GM19397 (cell line): Measurements from ENCODE around the gene WDR53.
"Not testable (repeated sequence)": the region's sequence is repeated elsewhere in the genome, so short reads cannot be mapped to it uniquely, and the experiment has no call there.

Experiments
- ATAC-seq: cut with Tn5 transposase; IDR thresholded peaks from one replicate; pipeline ENCODE4 v1.9.1; 2021; ENCODE audit warnings: mild to moderate bottlenecking, moderate library complexity; ENCODE audit not compliant: unreplicated experiment

The WDR53 gene

DNA sequence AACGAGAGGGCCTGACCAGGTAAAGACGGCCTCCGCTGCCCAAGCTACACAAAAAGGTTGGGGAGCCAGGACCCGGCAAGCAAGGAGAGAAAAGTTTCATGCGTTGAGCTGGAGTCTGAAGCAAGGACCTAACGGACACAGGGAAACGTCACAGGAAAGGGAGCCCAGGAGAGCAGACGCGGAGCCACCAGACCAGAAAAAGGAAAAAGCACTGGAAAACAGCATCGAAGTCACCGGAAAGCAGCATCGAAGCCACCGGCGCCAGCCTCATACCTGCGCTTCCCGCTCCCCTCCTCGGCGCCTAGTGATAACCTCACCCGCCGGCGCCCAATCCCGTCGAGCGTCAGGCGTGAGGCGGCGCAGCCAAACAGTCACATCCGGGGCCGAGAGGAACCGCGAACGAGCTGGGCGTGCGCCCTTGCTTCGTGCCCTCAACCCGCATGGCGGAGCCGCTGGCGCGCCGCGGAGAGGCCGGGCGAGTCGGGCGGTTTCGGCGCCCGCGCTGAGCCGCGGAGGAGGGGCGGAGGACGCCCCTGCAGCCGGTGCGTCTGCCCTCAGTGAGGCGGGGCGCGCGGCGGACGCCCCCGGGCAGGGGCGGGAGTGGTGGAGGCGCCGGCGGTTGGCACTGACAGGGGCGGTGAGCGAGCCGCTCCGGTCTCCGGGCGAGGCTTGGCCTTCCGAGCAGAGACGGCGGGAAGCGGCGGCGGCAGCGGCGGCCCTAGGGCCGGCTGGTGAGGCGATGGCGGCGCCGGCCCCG lies at the start of gene WDR53, which contains the start of gene FBXO45:
Gene WDR53 (minus strand): TSS at position 309 of the 757 bp plus-strand sequence. CDS start 7,079 bp downstream, outside the sequence.
Gene FBXO45 (plus strand): TSS at position 415 of the 757 bp plus-strand sequence. CDS start 325 bp downstream, at position 740.
- ATAC-seq, result peak; percentile 90

DNA sequence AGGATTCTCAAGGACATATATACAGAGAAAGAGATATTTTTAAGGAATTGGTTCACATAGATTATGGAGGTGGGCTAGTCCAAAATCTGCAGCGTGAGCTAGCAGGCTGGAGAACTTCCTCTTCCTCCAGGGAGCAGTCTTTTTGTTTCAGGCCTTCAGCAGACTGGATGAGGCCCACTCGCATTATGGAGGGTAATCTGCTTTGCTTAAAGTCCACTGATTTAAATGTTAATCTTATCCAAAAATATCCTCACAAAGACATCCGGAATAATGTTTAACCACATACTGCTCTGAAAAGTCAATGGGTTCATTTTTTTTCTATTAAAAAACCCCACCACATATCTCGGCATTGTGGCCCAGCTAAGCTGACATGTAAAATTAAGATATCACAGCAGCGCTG lies 48.9 kb upstream of the WDR53 start:
- ATAC-seq, result no peak

DNA sequence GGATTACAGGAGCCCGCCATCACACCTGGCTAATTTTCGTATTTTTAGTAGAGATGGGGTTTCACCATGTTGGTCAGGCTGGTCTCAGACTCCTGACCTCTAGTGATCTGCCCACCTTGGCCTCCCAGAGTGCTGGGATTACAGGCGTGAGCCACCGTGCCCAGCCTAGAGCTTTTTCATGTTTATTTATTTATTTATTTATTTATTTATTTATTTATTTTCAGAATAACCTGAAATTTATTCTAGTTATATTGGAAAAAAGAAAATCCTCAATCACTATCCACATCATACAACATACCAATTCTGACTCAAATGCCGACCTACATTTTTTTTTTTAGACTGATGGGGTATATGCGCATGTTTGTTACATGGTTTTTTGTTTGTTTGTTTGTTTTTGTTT lies 46.9 kb upstream of the WDR53 start:
- ATAC-seq, result not testable (repeated sequence)

DNA sequence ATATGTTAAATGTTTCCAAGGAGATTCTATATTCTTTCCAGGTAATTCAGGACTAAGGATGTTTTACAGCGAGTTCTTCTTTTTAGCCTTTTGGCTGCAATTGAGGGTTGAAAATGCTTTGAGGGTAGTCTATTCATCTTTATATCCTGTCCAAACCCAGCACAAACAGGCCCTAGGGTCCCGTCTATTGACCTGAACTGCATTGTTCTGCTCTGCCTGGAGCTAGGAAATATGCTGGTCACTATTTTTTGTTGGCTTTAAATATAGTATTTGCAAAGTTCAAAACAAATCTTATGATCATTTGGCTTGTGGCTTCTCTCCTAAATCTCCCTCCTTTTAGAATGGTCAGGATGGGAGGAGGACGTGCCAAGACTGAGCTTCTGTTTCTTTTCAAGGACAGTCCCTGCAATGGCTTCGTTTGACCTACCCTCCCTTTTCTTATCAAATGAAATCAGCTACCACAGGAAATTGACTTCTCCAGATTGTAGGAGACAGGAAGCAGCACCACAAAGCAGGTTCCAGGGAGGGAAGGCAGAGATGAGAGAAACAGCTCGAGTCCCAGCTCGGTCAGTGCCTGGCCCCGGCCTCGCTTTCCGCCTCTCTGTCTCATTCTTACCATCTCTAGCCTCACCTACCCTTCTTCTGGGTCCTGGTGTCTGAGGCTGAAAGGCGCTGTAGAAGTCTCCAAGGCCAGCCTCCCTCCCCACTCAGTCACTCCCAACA lies 43.6 kb upstream of the WDR53 start:
- no peak for ATAC-seq

DNA sequence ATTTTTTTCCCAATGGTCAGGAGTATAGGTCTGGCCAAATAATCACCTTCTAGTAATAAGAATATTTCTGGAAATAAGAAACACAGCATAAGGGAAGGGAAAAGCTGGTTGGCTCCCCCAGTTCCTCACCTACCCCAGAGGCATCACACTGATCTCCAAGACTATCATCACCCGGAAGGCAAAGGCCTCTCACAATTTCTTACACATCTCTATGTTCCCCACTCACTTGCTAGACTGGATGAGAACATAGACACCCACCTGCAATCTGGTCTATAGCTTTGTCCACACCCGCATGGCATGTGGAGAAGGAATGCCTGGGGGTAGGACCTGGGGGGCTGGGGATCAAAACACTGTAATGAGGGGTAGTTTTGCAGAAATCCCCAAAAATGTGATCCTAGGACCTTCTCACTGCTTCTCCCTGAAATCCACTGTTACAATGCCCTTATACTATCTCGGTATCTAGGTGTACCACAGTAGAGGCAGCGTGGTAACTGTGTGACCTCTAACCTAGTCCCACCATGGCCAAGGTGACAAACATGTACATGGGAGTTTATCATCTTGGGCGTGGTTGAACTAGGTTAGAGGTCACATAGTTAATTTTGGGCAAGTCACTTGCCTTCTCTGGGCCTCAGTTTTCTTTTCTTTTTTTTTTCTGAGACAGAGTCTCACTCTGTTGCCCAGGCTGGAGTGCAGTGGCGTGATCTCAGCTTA lies 41.6 kb upstream of the WDR53 start:
- no peak for ATAC-seq

DNA sequence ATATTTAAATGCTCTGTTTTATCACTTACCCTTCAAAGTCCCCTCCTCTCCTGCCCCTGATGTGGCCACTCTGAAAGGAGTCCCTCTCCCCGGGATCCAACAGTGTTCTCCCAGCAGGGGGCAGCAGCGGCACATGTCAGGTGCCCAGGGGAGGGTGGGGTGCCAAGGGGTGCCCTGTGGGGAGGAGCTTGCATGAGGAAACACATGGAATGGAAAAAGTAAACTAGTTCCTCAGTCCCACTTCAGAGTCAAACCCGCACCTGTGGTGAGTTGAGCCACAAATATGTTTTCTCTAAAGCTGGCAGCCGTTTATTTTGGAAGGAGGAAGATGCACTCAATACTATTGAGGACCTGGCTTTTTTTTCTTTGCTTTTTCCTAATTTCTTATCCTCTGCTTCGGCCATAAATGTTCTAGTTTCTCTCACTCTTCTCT lies 41.0 kb upstream of the WDR53 start:
- peak; percentile 65 for ATAC-seq

DNA sequence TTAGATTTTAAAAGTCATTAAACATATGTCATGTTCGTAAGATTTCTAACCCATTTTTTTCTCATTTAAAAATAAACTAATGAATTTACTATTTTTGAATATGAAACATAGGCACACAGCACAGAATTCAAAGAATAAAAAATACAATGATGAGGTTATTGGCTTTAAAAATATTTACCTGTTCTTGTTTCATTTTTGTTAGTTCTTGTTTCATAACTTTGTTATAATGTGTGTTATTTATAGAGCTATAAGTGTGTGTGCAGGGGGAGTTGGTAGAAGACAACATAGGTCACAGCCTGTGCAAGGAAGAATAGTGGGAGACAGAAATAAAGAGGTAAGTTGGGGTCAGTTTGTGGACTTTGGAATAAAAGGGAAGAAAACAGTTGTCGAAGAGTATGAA lies 40.3 kb upstream of the WDR53 start:
- ATAC-seq, result no peak

DNA sequence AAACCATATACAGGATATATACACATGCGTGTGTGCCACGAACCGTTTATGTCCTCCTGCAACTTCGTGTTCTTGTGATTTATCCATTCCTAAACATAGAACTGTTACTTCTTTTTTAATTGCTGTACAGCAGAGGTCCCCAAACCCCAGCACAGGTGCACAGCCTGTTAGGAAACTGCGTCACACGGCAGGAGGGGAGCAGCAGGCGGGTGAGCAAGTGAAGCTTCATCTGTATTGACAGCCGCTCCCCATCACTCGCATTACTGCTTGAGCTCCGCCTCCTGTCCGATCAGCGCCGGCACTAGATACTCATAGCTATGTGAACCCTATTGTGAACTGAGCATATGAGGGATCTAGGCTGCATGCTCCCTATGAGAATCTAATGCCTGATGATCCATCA lies 36.2 kb upstream of the WDR53 start:
- ATAC-seq, result no peak

DNA sequence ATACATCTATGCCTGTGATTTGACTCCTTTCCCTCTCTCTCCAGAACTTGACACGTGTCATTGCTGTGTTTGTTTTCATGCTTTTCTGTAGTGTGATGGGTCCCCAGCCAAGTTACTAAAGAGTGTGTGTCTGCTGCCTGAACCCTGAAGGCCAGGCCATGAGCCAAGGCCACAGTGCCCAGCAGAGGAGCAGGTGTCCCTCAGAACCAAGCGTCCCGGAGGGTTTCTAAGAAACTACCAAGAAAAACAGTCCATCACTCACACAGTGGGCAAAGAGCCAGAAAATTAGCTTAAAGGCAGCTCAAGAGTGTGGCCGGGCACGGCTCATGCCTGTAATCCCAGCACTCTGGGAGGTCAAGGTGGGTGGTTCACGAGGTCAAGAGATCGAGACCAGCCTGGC lies 35.3 kb upstream of the WDR53 start:
- ATAC-seq, result no peak

DNA sequence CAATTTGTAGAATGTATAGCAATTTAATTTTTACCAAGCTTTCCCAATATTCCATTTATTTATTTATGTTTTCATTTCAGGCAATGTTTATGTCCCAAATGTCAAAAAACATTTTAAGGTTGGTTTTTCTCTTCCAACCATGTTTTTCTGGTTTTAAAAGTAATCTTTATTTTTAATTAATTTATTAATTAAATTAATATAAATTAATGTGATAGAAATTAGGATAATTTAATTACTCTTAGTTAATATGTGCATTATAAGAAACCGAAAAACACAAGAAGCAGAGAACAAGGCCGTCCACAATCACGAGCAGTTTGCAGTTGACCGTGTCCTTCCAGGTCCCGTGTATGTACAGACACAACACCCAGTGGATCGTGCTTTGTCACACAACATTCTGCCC lies 34.3 kb upstream of the WDR53 start:
- ATAC-seq, result no peak

DNA sequence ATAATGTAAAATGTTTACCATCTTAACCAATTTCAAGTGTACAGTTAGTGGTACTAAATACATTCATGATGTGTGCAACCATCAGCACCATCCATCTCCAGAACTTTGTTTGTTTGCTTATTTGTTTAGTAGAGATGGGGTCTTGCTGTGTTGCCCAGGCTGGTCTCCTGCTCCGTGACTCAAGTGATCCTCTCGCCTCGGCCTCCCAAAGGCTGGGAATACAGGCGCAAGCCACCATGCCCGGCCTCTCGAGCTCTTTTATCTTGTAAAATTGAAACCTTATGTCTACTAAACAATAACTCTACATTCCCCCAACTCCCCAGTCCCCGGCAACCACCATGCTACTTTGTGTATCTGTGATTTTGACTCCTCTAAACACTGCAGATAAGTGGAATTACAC lies 32.0 kb upstream of the WDR53 start:
- ATAC-seq, result no peak

DNA sequence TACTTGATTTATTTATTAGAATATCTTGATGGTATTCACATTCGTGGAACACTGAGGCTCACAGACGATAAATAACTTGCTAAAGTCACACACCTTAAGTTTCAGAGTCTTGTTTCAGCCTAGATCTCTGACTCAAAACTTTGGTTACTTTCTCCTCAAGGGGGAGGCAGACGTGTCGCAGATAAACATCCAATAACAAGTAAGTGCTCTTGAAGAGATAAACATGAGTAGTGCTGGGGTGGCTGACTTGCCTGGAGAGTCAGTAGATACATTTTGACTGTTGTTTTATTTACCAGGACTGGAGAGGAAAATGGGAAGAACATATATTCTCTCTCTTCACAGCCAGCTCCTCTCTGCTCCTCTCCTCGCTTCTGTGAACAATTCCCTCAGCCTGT lies 31.4 kb upstream of the WDR53 start:
- no peak for ATAC-seq

DNA sequence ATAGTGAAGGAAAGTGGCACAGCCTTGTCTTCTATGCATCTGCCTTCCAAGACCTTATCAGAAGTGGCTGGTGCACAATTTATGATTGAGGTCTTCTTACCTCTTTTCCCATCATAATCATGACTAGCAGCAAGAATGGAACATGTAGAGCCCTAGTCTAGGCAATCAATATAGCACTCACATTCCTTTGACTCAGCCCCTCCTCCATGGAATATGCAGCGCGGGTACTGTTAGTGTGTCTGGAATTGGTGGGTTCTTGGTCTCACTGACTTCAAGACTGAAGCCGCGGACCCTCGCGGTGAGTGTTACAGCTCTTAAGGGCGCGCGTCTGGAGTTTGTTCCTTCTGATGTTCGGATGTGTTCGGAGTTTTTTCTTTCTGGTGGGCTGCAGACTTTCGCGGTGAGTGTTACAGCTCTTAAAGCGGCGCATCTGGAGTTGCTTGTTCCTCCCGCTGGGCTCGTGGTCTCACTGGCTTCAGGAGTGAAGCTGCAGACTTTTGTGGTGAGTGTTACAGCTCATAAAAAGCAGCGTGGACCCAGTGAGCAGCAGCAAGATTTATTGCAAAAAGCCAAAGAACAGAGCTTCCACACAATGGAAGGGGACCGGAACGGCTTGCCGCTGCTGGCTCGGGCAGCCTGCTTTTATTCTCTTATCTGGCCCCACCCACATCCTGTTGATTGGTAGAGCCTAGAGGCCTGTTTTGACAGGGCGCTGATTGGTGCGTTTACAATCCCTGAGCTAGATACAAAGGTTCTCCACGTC lies 29.8 kb upstream of the WDR53 start:
- ATAC-seq, result not testable (repeated sequence)

DNA sequence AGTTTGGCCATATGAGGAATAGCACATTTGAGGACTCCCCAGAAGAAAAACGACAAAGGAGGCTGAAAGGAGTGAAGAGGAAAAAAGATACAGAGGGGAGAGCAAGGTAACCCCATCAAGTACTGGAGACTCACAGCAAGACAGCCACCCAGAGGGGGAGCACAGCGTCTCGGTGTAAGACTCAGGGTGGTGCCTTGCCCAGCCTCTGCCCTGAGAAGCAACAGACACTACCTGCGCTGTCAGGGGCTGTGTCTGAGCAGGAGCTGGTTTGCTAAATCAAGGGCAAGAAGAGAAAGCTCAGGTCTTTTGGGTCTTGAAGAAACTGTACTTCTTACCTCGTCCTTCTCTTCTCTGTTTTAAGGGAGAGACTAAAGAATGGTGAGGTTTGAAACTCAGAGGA lies 28.0 kb upstream of the WDR53 start:
- no peak for ATAC-seq

DNA sequence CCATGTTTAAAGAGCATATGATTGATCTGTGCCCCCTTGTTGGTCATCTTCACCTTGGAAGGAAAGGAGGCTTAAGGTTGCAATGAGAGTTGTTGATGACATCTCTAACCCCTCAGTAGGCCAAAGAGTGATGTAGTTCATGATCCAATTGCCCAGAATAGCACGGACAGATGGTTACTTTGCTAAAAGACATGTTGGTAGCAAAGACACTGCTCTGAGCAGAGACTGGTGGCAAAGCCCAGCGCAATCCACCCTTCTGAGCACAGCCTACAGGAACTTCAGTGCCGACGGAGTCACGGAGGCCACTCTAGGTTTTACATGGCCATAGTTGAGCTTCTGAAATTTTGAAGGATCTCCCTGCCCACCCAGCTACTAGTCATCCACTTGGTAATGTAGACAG lies 21.9 kb upstream of the WDR53 start:
- ATAC-seq, result no peak

DNA sequence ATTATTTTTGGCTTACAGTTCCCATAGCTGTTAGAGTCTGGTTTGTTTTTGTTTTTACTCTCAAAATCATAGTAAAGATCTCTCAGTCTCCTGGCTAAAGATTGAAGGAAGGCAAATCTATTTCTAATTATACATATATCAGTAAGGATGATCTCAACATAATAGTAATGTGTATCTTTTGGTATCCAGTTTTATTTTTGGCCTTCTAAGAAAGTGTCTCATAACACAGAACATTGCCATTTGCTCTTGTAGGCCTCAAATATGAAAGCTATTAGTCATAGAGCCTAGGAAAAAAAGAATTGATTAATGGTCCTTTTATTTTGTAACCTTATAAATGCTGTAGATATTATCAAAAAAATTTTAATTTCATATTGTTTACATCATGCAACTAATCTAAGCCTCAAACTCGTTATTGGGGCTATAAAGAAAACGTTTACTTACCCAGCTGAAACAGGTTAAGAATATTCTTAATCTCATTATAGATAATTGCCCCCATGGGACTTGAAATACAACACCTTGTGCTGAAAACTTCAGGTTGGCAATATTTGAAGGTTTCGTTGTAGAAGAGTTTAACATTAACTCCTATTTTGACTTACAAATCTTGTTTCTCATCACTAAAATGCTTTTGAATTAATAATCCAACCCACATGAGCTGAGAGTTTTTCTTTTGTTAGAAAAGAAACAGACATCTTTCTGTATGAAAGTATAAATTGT lies 16.8 kb upstream of the WDR53 start:
- no peak for ATAC-seq

DNA sequence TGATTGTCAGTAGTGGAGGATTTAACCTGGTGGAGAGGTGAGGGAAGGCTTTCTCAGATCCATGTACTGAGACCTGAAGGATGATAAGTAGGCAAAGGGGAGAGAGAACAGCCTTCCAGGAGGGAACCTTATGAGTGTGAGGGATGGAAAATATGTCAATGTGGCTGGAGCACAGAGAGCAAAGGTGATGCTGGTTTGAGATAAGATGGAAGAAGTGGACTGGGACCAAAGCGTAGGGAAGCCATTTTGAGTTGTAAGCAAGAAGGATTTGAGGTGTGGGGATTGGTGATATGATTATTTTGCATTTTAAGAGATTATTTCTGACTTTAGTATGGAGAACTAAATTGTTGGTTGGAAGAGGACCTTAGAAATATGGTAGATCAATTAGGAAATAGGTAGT lies 4.0 kb upstream of the WDR53 start:
- ATAC-seq, result no peak

DNA sequence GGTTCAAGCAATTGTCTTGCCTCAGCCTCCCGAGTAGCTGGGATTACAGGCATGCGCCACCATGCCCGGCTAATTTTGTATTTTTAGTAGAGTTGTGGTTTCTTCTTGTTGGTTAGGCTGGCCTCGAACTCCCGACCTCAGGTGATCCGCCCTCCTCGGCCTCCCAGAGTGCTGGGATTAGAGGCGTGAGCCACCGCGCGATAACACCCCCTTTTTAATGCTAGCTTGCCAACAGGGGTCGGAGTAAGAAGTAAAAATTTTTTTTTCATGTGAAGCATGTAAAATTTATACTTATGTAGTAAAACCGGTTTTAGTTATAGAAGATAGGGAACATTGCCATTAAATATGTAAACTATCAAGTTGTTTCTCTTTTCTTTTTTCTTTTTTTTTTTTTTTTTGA lies 2.0 kb upstream of the WDR53 start:
- not testable (repeated sequence) for ATAC-seq

DNA sequence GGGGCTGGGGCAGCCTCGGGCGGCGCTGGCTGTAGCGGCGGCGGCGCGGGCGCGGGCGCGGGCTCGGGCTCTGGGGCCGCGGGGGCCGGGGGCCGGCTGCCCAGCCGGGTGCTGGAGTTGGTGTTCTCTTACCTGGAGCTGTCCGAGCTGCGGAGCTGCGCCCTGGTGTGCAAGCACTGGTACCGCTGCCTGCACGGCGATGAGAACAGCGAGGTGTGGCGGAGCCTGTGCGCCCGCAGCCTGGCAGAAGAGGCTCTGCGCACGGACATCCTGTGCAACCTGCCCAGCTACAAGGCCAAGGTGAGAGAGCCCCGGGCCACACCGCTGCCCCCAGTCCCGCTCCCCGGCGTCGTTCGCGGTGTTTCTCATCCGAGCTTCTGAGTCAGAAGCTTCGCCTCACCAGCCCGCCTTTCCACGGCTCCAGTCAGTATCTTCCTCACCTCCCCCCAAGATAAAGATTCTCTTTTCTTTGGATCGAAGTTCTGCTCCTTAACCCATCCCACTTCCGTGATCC lies 706 bp upstream of the WDR53 start:
- peak; percentile 38 for ATAC-seq

DNA sequence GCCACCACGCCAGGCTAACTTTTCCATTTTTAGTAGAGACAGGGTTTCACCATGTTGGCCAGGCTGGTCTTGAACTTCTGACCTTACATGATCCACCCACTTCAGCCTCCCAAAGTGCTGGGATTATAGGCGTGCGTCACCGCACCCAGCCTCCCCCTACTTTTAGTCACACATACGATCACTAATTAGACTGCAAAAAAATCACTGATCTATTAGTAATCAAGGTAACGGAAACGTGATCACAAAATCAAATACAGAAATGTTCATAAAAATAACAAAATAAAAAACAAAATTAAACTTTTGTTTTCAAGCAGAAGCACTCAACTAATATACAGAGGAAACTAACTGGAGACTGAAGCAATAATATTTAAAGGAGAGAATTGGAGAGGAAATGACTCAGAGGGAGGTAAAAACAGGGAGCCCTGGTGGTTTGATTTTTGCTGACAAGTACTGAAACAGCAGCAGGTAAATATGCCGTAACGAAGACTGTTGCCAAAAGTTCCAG lies 4.6 kb downstream of the WDR53 start:
- no peak for ATAC-seq
